GM23338 (cell line): ENCODE data around the gene PRPF19.

Experiments
- CTCF ChIP-seq, 2 experiments: fragments of 200-600 bp in 1 of 2; sonication (generic) in 1 of 2; conservative IDR thresholded peaks; 2 replicates each; pipeline versions ENCODE4 v1.5.1 to v1.6.1; 2016 to 2017; ENCODE audit warnings: antibody characterized with exemption in 2 of 2, low read depth in 2 of 2, mild to moderate bottlenecking in 2 of 2, moderate library complexity in 1 of 2
- POLR2AphosphoS5 ChIP-seq: IDR thresholded peaks from 2 replicates; pipeline ENCODE4 v1.6.1; 2016; ENCODE audit warnings: antibody characterized with exemption, low read depth

- TF ChIP-seq POLR2AphosphoS5 (no peak), CTCF (conservative IDR thresholded peaks at IDR 0.05; ENCODE audit: low read depth in 2 of 2) (no peak)
These were observed 17.9 kb upstream of the PRPF19 start, which contains the start of gene TMEM132A for GRCh38 chr11:60924110-60924905.
